Brain microvascular endothelial cell (primary cell): ENCODE measurements around the gene CRACDL.

Experiments used
- DNase-seq: peaks from one replicate; pipeline ENCODE4 v3.0.0-alpha.2; 2020
- H3K27ac ChIP-seq: fragments of 250-450 bp; sonication (Bioruptor Pico); 2 replicates; pipeline ENCODE4 v1.5.1; 2020; ENCODE audit warnings: mild to moderate bottlenecking, moderate library complexity
- H3K27me3 ChIP-seq: fragments of 250-450 bp; sonication (Bioruptor Pico); replicated peaks from 2 replicates; pipeline ENCODE4 v1.5.1; 2020; ENCODE audit warnings: mild to moderate bottlenecking
- H3K36me3 ChIP-seq: fragments of 250-450 bp; sonication (Bioruptor Pico); replicated peaks from 2 replicates; pipeline ENCODE4 v1.5.1; 2020; ENCODE audit warnings: mild to moderate bottlenecking
- H3K4me3 ChIP-seq: 2 replicates; pipeline ENCODE4 v1.5.1; 2011; ENCODE audit warnings: low read depth, mild to moderate bottlenecking, control low read depth, low read length, moderate library complexity
- CTCF ChIP-seq: IDR thresholded peaks from 2 replicates; pipeline ENCODE4 v1.5.1; 2011; ENCODE audit warnings: low read depth, mild to moderate bottlenecking, moderate library complexity, low read length, control low read depth, inconsistent platforms; ENCODE audit errors: missing control alignments
- in situ Hi-C: cut with HindIII; loops from 2 replicates; pipeline ENCODE4 v1.10.0; 2017; ENCODE audit warnings: low sequenced_read_pairs, low pct_ligation_motif_present

Gene CRACDL

DNA sequence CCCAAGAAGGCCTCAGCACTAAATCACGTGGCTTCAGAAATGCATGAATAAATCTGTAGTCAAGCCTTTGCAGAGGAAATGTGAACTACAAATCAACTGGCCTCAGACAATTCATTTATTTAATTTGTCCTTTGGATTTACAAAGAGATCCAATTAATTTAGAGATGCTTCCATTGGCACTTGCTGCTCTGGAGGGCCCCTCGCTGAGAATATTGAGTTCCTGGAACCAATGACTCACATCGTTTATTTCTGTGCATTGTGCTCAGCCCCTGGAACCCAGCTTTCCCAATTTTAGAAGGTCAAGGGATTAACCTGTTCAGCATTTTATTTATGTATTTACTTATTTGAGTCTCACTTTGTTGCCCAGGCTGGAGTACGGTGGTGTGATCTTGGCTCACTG, 157.9 kb downstream of the CRACDL start:
- in situ Hi-C loops: no loop called here
- no peak for DNase-seq
- H3K4me3 ChIP-seq: no peak overlapping the region
- no peak for TF ChIP-seq CTCF
- H3K27me3 ChIP-seq: no peaks in the 10 kb centered on the region
- H3K36me3 ChIP-seq: no peaks in the 10 kb centered on the region
- H3K27ac ChIP-seq: no peak overlapping the region

DNA sequence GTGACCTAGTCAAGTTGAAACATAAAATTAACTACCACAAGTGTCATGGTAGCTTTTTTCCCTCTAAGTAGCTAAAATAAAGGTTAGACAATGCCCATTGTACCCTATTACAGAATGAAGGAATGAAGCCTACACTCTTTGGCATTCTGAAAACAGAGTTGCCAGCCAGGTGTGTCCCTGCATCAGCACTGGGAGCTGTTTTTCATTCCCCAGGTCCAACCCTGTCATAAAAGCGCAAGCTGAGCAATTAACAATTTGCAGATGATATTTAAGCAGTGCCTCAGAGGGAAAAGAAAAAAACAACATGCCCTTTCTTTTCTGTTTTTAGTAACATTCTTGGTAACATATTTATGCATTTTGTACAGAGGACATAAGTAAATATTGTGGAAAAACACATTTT, 158.3 kb downstream of the CRACDL start:
- no peaks in the 10 kb centered on the region for H3K36me3 ChIP-seq
- in situ Hi-C loops: no loop called here
- TF ChIP-seq CTCF: no peak
- no peaks in the 10 kb centered on the region for H3K27me3 ChIP-seq
- no peak for DNase-seq
- H3K4me3 ChIP-seq: no peak overlapping the region
- no peak overlapping the region for H3K27ac ChIP-seq

DNA sequence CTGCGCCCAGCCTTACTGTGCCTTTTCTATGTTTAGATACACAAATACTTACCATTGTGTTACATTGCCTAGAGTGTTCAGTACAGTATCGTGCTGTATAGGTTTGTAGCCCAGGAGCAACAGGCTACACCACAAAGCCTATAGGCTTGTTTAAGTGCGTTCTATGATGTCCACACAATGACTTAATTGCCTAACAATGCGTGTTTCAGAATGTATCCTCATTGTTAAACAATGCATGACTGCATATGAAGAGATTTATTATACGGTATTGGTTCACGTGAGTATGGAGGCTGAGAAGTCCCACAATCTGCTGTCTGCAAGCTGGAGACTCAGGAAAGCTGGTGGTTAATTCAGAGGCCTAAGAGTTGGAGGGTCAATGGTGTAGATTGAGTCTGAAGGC, 158.9 kb downstream of the CRACDL start:
- Histone ChIP-seq H3K36me3 (no peaks in the 10 kb centered on the region), H3K27ac (no peak overlapping the region), H3K4me3 (no peak overlapping the region), H3K27me3 (no peaks in the 10 kb centered on the region)
- in situ Hi-C loops: no loop called here
- no peak for DNase-seq
- TF ChIP-seq CTCF: no peak

GRCh38 chr2:98776136-98776535, 159.9 kb downstream of the CRACDL start:
- no peak overlapping the region for H3K27ac ChIP-seq
- TF ChIP-seq CTCF: no peak
- H3K4me3 ChIP-seq: no peak overlapping the region
- no peak for DNase-seq
- in situ Hi-C loops: no loop called here
- no peaks in the 10 kb centered on the region for H3K27me3 ChIP-seq
- H3K36me3 ChIP-seq: no peaks in the 10 kb centered on the region

DNA sequence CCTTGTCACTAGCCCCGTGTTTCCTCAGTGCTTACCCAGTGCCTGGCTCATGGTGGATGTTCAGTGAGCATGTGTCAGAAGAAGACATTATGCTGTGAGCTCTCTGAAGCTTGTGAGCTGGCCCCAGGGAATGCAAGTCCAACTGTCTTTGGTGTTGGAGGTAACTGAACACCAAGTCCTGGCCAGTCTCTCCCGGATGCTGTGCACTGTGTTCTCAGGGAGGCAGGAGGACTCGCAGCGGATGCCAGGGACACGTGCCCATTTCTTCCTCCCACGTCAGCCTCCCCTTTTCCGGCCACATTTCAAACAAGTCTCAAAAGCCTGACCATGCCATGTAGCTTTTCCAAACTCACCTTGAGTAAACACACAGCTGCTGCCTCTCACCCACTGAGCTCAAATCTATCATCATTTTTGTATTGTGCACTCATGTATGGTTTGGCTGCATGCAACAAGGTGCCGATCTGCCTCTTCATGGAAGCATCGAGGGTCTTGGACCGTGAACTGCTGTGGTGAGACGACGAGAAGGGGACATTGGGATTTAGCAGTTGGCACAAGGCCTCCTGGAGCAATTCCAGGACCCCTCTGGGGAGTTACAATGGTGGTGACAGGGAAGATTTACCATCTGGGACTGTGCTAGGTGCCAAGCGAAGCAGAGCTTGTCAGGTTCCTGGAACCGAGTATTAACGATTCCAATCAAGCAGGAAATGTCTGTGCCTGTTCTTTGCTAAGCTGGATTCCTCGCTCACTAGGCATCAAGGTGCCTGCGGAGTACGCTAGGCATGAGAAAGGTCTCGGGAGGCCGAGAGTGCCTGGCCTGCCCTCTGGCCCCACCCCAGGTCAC, 160.7 kb downstream of the CRACDL start:
- H3K27me3 ChIP-seq: no peaks in the 10 kb centered on the region
- DNase-seq: no peak
- no peaks in the 10 kb centered on the region for H3K36me3 ChIP-seq
- H3K27ac ChIP-seq: no peak overlapping the region
- in situ Hi-C loops: no loop called here
- no peak overlapping the region for H3K4me3 ChIP-seq
- no peak for TF ChIP-seq CTCF

DNA sequence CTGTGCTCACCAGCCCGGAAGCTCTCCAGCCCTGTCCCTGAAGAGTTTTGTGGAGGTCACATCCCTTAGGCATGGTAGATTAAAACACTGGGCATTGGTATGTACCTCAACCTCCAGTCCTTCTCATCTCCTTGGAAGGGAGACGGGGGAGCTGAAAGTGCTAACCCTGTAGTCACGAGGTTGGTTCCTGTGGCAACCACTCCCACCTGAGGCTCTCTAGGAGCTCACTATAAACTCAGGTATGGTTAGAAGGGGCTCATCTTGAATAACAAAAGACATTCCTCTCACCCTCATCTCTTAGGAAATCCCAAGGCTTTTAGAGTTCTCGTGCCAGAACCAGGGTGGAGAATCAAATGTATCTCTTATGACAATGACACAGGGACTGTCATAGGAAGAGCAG, 162.1 kb downstream of the CRACDL start:
- no peak overlapping the region for H3K4me3 ChIP-seq
- H3K27ac ChIP-seq: no peak overlapping the region
- in situ Hi-C loops: no loop called here

More for the DNA sequence above, 162.1 kb downstream of the CRACDL start:
- no peak for TF ChIP-seq CTCF
- no peaks in the 10 kb centered on the region for H3K36me3 ChIP-seq
- no peak for DNase-seq
- no peaks in the 10 kb centered on the region for H3K27me3 ChIP-seq
